IMR-90 (cell line): Measurements from ENCODE around the gene OPN4. TPM values are rescaled to one million over a fixed set of nuclear protein-coding genes. Genes with fewer than 3 reads are reported as not detected.
A peak's percentile ranks its signal among the peaks of the same experiment; 100 is the strongest.

Experiments
- ATAC-seq: fragments of 200-7000 bp; cut with Tn5 transposase; 2 replicates; pipeline ENCODE4 v1.9.1; 2020; ENCODE audit warnings: low read depth, mild to moderate bottlenecking, moderate library complexity
- BruUV-seq: library from RNA; stranded (reverse); fragments of 400-500 nt; replicated peaks from 2 replicates; lab custom pipeline; 2021; lab: Mats Ljungman, UMichigan
- CTCF ChIA-PET: fragments of 300-600 bp; formaldehyde crosslinking; extraction: SDS; loops from one replicate; lab custom pipeline; 2021; ENCODE audit warnings: antibody characterized with exemption; lab: Yijun Ruan, JAX
- POLR2A ChIA-PET: fragments of 300-600 bp; sonication (Branson Sonifier 250); formaldehyde crosslinking; loops from one replicate; lab custom pipeline; 2022; ENCODE audit warnings: antibody characterized with exemption; ENCODE audit not compliant: unreplicated experiment; lab: Charles Lee
- DNase-seq: peaks from one replicate; pipeline ENCODE4 v3.0.0; 2013
- H2AFZ ChIP-seq: replicated peaks from 2 replicates; pipeline ENCODE3; 2013; ENCODE audit warnings: low read length, mild to moderate bottlenecking; ENCODE audit not compliant: poor library complexity
- H2AK5ac ChIP-seq: 2 replicates; pipeline ENCODE4 v1.6.1; 2013; ENCODE audit warnings: low read depth, low read length, inconsistent platforms
- H2AK9ac ChIP-seq: replicated peaks from 2 replicates; pipeline ENCODE3; 2013; ENCODE audit warnings: mild to moderate bottlenecking, low read depth, low read length, moderate library complexity; ENCODE audit not compliant: poor library complexity
- H2BK120ac ChIP-seq: 2 replicates; pipeline ENCODE4 v1.6.1; 2013; ENCODE audit warnings: low read depth, low read length, inconsistent platforms
- H2BK15ac ChIP-seq: 3 replicates; pipeline ENCODE4 v1.6.1; 2013; ENCODE audit warnings: low read depth, low read length, inconsistent platforms
- H2BK20ac ChIP-seq: 2 replicates; pipeline ENCODE4 v1.6.1; 2013; ENCODE audit warnings: low read depth, mild to moderate bottlenecking, inconsistent platforms, low read length, moderate library complexity
- H2BK5ac ChIP-seq: 2 replicates; pipeline ENCODE4 v1.6.1; 2013; ENCODE audit warnings: mild to moderate bottlenecking, low read depth, low read length, inconsistent platforms; ENCODE audit not compliant: poor library complexity, severe bottlenecking
- H3K14ac ChIP-seq: replicated peaks from 2 replicates; pipeline ENCODE4 v1.6.1; 2013; ENCODE audit warnings: low read depth, low read length, inconsistent platforms
- H3K18ac ChIP-seq: 2 replicates; pipeline ENCODE4 v1.6.1; 2013; ENCODE audit warnings: low read depth, low read length, control low read depth
- H3K23ac ChIP-seq: 2 replicates; pipeline ENCODE4 v1.6.1; 2013; ENCODE audit warnings: low read depth, low read length, inconsistent platforms
- H3K27ac ChIP-seq: 2 replicates; pipeline ENCODE4 v1.5.1; 2013; ENCODE audit warnings: mild to moderate bottlenecking, control low read depth, low read length; ENCODE audit not compliant: insufficient read depth
- H3K27me3 ChIP-seq: 2 replicates; pipeline ENCODE4 v1.6.1; 2013; ENCODE audit warnings: low read length; ENCODE audit not compliant: control insufficient read depth, insufficient read depth
- H3K36me3 ChIP-seq: 2 replicates; pipeline ENCODE4 v1.6.1; 2013; ENCODE audit warnings: low read length, mixed read lengths; ENCODE audit not compliant: control insufficient read depth, insufficient read depth
- H3K4ac ChIP-seq: 2 replicates; pipeline ENCODE4 v1.6.1; 2013; ENCODE audit warnings: low read depth, low read length, inconsistent platforms
- H3K4me1 ChIP-seq: 2 replicates; pipeline ENCODE4 v1.6.1; 2013; ENCODE audit warnings: low read length, mixed read lengths; ENCODE audit not compliant: control insufficient read depth, insufficient read depth
- H3K4me2 ChIP-seq: 2 replicates; pipeline ENCODE4 v1.6.1; 2013; ENCODE audit warnings: low read depth, mild to moderate bottlenecking, control low read depth, low read length, moderate library complexity
- H3K4me3 ChIP-seq: 2 replicates; pipeline ENCODE4 v1.5.1; 2013; ENCODE audit warnings: low read depth, mild to moderate bottlenecking, control low read depth, low read length, moderate library complexity; ENCODE audit not compliant: insufficient read depth
- H3K56ac ChIP-seq: 2 replicates; pipeline ENCODE4 v1.6.1; 2013; ENCODE audit warnings: low read length, inconsistent platforms; ENCODE audit not compliant: insufficient read depth; ENCODE audit errors: extremely low read depth
- H3K79me1 ChIP-seq, 2 experiments: 2 replicates each; pipeline ENCODE4 v1.6.1; 2013; ENCODE audit warnings: low read length in 2 of 2, inconsistent platforms in 1 of 2, low read depth in 1 of 2
- H3K9ac ChIP-seq: 2 replicates; pipeline ENCODE4 v1.6.1; 2013; ENCODE audit warnings: low read depth, low read length, control low read depth
- H3K9me1 ChIP-seq: 2 replicates; pipeline ENCODE4 v1.6.1; 2013; ENCODE audit warnings: low read length, inconsistent platforms; ENCODE audit not compliant: insufficient read depth
- H3K9me3 ChIP-seq: 2 replicates; pipeline ENCODE4 v1.6.1; 2013; ENCODE audit warnings: low read length; ENCODE audit not compliant: control insufficient read depth, insufficient read depth
- H4K20me1 ChIP-seq: 2 replicates; pipeline ENCODE4 v1.6.1; 2013; ENCODE audit warnings: low read length, inconsistent platforms; ENCODE audit not compliant: insufficient read depth
- H4K5ac ChIP-seq: 2 replicates; pipeline ENCODE4 v1.6.1; 2013; ENCODE audit warnings: mild to moderate bottlenecking, low read depth, low read length, control low read depth
- H4K8ac ChIP-seq, 2 experiments: 2 replicates each; pipeline ENCODE4 v1.6.1; 2013; ENCODE audit warnings: low read depth in 2 of 2, low read length in 2 of 2, control low read depth in 1 of 2, inconsistent platforms in 1 of 2
- H4K91ac ChIP-seq: 2 replicates; pipeline ENCODE4 v1.6.1; 2013; ENCODE audit warnings: low read depth, low read length, inconsistent platforms; ENCODE audit not compliant: insufficient read depth
- BHLHE40 ChIP-seq: fragments of 150-350 bp; IDR thresholded peaks from 2 replicates; pipeline ENCODE4 v1.6.1; 2016; ENCODE audit warnings: mild to moderate bottlenecking, low read depth, low read length
- CEBPB ChIP-seq: IDR thresholded peaks from 2 replicates; pipeline ENCODE4 v1.6.1; 2012; ENCODE audit warnings: low read depth, low read length, improper control_type of control experiment
- CHD1 ChIP-seq: IDR thresholded peaks from 2 replicates; pipeline ENCODE4 v1.6.1; 2012; ENCODE audit warnings: low read depth, low read length, improper control_type of control experiment
- CTCF ChIP-seq: conservative IDR thresholded peaks from 2 replicates; pipeline ENCODE4 v1.5.1; 2012; ENCODE audit warnings: mild to moderate bottlenecking, low read depth, low read length, improper control_type of control experiment
- ELK1 ChIP-seq: fragments of 150-350 bp; IDR thresholded peaks from 2 replicates; pipeline ENCODE4 v1.6.1; 2016; ENCODE audit warnings: low read depth, mild to moderate bottlenecking, low read length, moderate library complexity, borderline replicate concordance
- FOS ChIP-seq: fragments of 150-350 bp; IDR thresholded peaks from 2 replicates; pipeline ENCODE4 v1.6.1; 2016; ENCODE audit warnings: low read depth, low read length
- MAZ ChIP-seq: IDR thresholded peaks from 2 replicates; pipeline ENCODE4 v1.6.1; 2012; ENCODE audit warnings: low read depth, mild to moderate bottlenecking, low read length, improper control_type of control experiment, moderate library complexity, borderline replicate concordance
- MXI1 ChIP-seq: IDR thresholded peaks from 2 replicates; pipeline ENCODE4 v1.6.1; 2012; ENCODE audit warnings: low read depth, mild to moderate bottlenecking, low read length, moderate library complexity, borderline replicate concordance
- NFE2L2 ChIP-seq: fragments of 150-350 bp; IDR thresholded peaks from 2 replicates; pipeline ENCODE4 v1.6.1; 2016; ENCODE audit warnings: low read depth, mild to moderate bottlenecking, low read length
- POLR2A ChIP-seq: IDR thresholded peaks from 2 replicates; pipeline ENCODE4 v1.6.1; 2012; ENCODE audit warnings: mild to moderate bottlenecking, low read depth, low read length
- RAD21 ChIP-seq: IDR thresholded peaks from 2 replicates; pipeline ENCODE4 v1.6.1; 2012; ENCODE audit warnings: low read length, improper control_type of control experiment
- RCOR1 ChIP-seq: IDR thresholded peaks from 2 replicates; pipeline ENCODE4 v1.6.1; 2012; ENCODE audit warnings: mild to moderate bottlenecking, low read length, improper control_type of control experiment; ENCODE audit not compliant: insufficient replicate concordance
- RFX5 ChIP-seq: IDR thresholded peaks from 2 replicates; pipeline ENCODE4 v1.8.0; 2012; ENCODE audit warnings: low read depth, mild to moderate bottlenecking, low read length, moderate library complexity
- WGBS, 2 experiments: methylation state at CpG; one replicate each; pipeline versions ENCODE4 v1.1.5 to v1.1.7; 2013; ENCODE audit warnings: missing lambda C conversion rate in 2 of 2; ENCODE audit not compliant: insufficient read length in 1 of 2; ENCODE audit errors: extremely low coverage in 2 of 2; 5-methylcytosine and 5-hydroxymethylcytosine counted together
- dilution Hi-C: fragments of 300-500 bp; cut with HindIII; formaldehyde crosslinking; loops from one replicate; pipeline ENCODE4 v1.14.3; 2018; ENCODE audit warnings: low sequenced_read_pairs; ENCODE audit not compliant: unreplicated experiment
- in situ Hi-C: fragments of 300-500 bp; cut with MboI; formaldehyde crosslinking; loops from 3 replicates; pipeline ENCODE4 v1.14.3; 2019; ENCODE audit warnings: low sequenced_read_pairs, inconsistent platforms, mixed read lengths
- intact Hi-C: fragments of 100-400 bp; cut with micrococcal nuclease; formaldehyde crosslinking; loops from 2 replicates; pipeline ENCODE4 v1.10.0; 2022
- polyA plus RNA-seq, 3 experiments: library from polyadenylated mRNA; depleted of rRNA; stranded (reverse); fragments of >200 nt; gene quantifications; 2 replicates each; pipeline ENCODE4 v1.2.3, GENCODE V29; 2012; ENCODE audit warnings: low replicate concordance in 1 of 3
- total RNA-seq: library from RNA; depleted of rRNA; stranded (reverse); fragments of >200 nt; gene quantifications from 2 replicates; pipeline ENCODE4 v1.2.3, GENCODE V29; 2012

Gene OPN4
- total and polyA plus RNA-seq, 2 of the 4 experiments (the other 2 are of a cell fraction): 0.03 TPM; not detected in 1

- H2AK5ac ChIP-seq: peak overlapping the region; percentile 89
- H3K9me3 ChIP-seq: no peaks in the 10 kb centered on the region
- dilution Hi-C loops (no loop called here), intact Hi-C loops (loop anchor here (1.0 kb wide), 1 partner anchor 32 kb away; no protein-coding TSS in a partner anchor), in situ Hi-C loops (no loop called here)
- H3K23ac ChIP-seq: peak overlapping the region; percentile 91
- H3K14ac ChIP-seq: peak overlapping the region; percentile 96
- no peaks in the 10 kb centered on the region for H3K27me3 ChIP-seq
- POLR2A ChIA-PET: no interaction called here
- peak overlapping the region; percentile 83 for H2BK5ac ChIP-seq
- CTCF ChIA-PET: interaction anchor here (1.0 kb wide), 1 partner anchor 17 kb away, joined by 3 read pairs; no protein-coding TSS in a partner anchor
- H3K4me3 ChIP-seq: no peak overlapping the region
- peak overlapping the region; percentile 3; the same call in 1 of the 2 replicates for H3K4me2 ChIP-seq
- H4K20me1 ChIP-seq: no peaks in the 10 kb centered on the region
- H2BK20ac ChIP-seq: peak overlapping the region; percentile 93
- DNase-seq (no peak), ATAC-seq (peak; percentile 1; the same call in 1 of the 2 replicates)
- TF ChIP-seq MAZ: no peak
- TF ChIP-seq MXI1: no peak
- TF ChIP-seq CTCF: no peak
- TF ChIP-seq ELK1: no peak
- TF ChIP-seq FOS: no peak
- no peak for TF ChIP-seq NFE2L2
- no peak for TF ChIP-seq RAD21
- no peak for TF ChIP-seq CHD1
- no peak for TF ChIP-seq BHLHE40
- no peak for TF ChIP-seq CEBPB
- TF ChIP-seq RFX5: no peak
- no peak for TF ChIP-seq RCOR1
- TF ChIP-seq POLR2A: no peak
- WGBS, 2 experiments: 87% methylated on average over 6 of the region's 10 CpGs; no CpG with 5 or more reads in 1 of the 2 experiments
- H3K79me1 ChIP-seq: peaks cover 0 to 15% of the 10 kb centered on the region in 2 experiments; a peak in 2 of 4 replicates
- peak overlapping the region; percentile 95 to 96 for H4K8ac ChIP-seq
- H3K9ac ChIP-seq: no peak overlapping the region
- H3K4me1 ChIP-seq: peaks cover 38% of the 10 kb centered on the region
- H3K9me1 ChIP-seq: peaks cover 23% of the 10 kb centered on the region
- H3K4ac ChIP-seq: peak overlapping the region; percentile 98
- peak overlapping the region; percentile 84; the same call in 2 of the 3 replicates for H2BK15ac ChIP-seq
- H3K56ac ChIP-seq: peak overlapping the region; percentile 35; the same call in 1 of the 2 replicates
- BruUV-seq: no TSS peak
- H3K36me3 ChIP-seq: no peaks in the 10 kb centered on the region
- H2BK120ac ChIP-seq: peak overlapping the region; percentile 98
- peak overlapping the region; percentile 98 for H4K91ac ChIP-seq
- peak overlapping the region; percentile 78 for H3K18ac ChIP-seq
- peak overlapping the region; percentile 92 for H2AFZ ChIP-seq
- peak overlapping the region; percentile 88 for H4K5ac ChIP-seq
- H3K27ac ChIP-seq: peak overlapping the region; percentile 50
- H2AK9ac ChIP-seq: peak overlapping the region; percentile 99
Observed at GRCh38 chr10:86667421-86668181, 13.3 kb downstream of the OPN4 start.
